Osteoblast (primary cell): Measurements from ENCODE around the gene NEK4. TPM values are rescaled to one million over a fixed set of nuclear protein-coding genes. Genes with fewer than 3 reads are reported as not detected.

ENCODE experiments used
- DNase-seq: peaks from one replicate; pipeline ENCODE4 v3.0.0; 2011; ENCODE audit warnings: low spot score, mixed read lengths; ENCODE audit not compliant: insufficient read length; ENCODE audit errors: missing footprints
- H2AFZ ChIP-seq: 2 replicates; pipeline ENCODE4 v1.6.0; 2011; ENCODE audit warnings: mild to moderate bottlenecking, low read length
- H3K27ac ChIP-seq: 2 replicates; pipeline ENCODE4 v1.5.1; 2011; ENCODE audit warnings: mild to moderate bottlenecking, low read depth, low read length, moderate library complexity
- H3K27me3 ChIP-seq: 2 replicates; pipeline ENCODE4 v1.6.0; 2012; ENCODE audit warnings: mild to moderate bottlenecking, control low read depth, inconsistent platforms, low read length, moderate library complexity; ENCODE audit not compliant: insufficient read depth
- H3K36me3 ChIP-seq: 2 replicates; pipeline ENCODE4 v1.5.1; 2011; ENCODE audit warnings: mild to moderate bottlenecking, low read length, control low read depth, moderate library complexity; ENCODE audit not compliant: insufficient read depth
- H3K4me1 ChIP-seq: 2 replicates; pipeline ENCODE4 v1.5.1; 2011; ENCODE audit warnings: mild to moderate bottlenecking, low read length, control low read depth, moderate library complexity; ENCODE audit not compliant: insufficient read depth
- H3K4me2 ChIP-seq: 2 replicates; pipeline ENCODE4 v1.6.0; 2011; ENCODE audit warnings: mild to moderate bottlenecking, low read length; ENCODE audit not compliant: insufficient read depth
- H3K4me3 ChIP-seq: fragments of 200-600 bp; sonication (generic); 3 replicates; pipeline ENCODE4 v1.5.1; 2012; ENCODE audit warnings: mild to moderate bottlenecking, low read length, inconsistent platforms; ENCODE audit not compliant: insufficient read depth
- H3K79me2 ChIP-seq: 2 replicates; pipeline ENCODE4 v1.6.0; 2012; ENCODE audit warnings: mild to moderate bottlenecking, low read length, control low read depth, inconsistent platforms; ENCODE audit not compliant: insufficient read depth
- H3K9me3 ChIP-seq: 2 replicates; pipeline ENCODE4 v1.5.1; 2011; ENCODE audit warnings: low read depth, low read length, control low read depth
- H4K20me1 ChIP-seq: 2 replicates; pipeline ENCODE4 v1.6.0; 2012; ENCODE audit warnings: mild to moderate bottlenecking, low read length, control low read depth; ENCODE audit not compliant: insufficient read depth
- total RNA-seq: library from RNA; depleted of rRNA; stranded (reverse); fragments of >200 nt; gene quantifications from 2 replicates; pipeline ENCODE4 v1.2.3, GENCODE V29; 2012
- TF ChIP-seq, protein P1 (sequence below): IDR thresholded peaks from 2 replicates; pipeline ENCODE4 v1.5.1; 2011; ENCODE audit warnings: mild to moderate bottlenecking, low read depth, low read length, moderate library complexity; ENCODE audit errors: extremely low read depth

Gene NEK4
- total RNA-seq, 1 donor: 24.6 TPM

DNA sequence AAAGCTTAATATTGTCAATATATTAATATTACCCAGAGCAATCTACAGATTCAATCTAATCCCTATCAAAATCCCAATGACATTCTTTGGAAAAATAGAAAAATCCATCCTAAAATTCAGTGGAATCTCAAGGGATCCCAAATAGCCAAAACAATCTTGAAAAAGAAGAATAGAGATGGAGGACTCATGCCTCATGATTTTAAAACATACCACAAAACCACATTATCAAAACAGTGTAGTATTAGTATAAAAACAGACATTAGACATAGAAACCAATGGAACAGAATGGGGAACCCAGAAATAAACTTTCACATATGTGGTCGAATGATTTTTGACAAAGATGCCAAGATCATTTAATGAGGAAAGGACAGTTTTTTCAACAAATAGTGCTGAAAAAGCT, 14.6 kb downstream of the NEK4 start:
- H3K4me2 ChIP-seq: no peak overlapping the region
- DNase-seq: no peak
- H3K36me3 ChIP-seq: peaks cover 29% of the 10 kb centered on the region
- H3K9me3 ChIP-seq: no peaks in the 10 kb centered on the region
- no peak overlapping the region for H2AFZ ChIP-seq
- H3K4me1 ChIP-seq: peaks cover 6% of the 10 kb centered on the region
- H3K27me3 ChIP-seq: no peaks in the 10 kb centered on the region
- H3K79me2 ChIP-seq: no peaks in the 10 kb centered on the region
- no peak overlapping the region for H3K4me3 ChIP-seq
- H4K20me1 ChIP-seq: peaks cover 6% of the 10 kb centered on the region
- no peak overlapping the region for H3K27ac ChIP-seq
- TF ChIP-seq, protein P1, sequence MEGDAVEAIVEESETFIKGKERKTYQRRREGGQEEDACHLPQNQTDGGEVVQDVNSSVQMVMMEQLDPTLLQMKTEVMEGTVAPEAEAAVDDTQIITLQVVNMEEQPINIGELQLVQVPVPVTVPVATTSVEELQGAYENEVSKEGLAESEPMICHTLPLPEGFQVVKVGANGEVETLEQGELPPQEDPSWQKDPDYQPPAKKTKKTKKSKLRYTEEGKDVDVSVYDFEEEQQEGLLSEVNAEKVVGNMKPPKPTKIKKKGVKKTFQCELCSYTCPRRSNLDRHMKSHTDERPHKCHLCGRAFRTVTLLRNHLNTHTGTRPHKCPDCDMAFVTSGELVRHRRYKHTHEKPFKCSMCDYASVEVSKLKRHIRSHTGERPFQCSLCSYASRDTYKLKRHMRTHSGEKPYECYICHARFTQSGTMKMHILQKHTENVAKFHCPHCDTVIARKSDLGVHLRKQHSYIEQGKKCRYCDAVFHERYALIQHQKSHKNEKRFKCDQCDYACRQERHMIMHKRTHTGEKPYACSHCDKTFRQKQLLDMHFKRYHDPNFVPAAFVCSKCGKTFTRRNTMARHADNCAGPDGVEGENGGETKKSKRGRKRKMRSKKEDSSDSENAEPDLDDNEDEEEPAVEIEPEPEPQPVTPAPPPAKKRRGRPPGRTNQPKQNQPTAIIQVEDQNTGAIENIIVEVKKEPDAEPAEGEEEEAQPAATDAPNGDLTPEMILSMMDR: no peak

DNA sequence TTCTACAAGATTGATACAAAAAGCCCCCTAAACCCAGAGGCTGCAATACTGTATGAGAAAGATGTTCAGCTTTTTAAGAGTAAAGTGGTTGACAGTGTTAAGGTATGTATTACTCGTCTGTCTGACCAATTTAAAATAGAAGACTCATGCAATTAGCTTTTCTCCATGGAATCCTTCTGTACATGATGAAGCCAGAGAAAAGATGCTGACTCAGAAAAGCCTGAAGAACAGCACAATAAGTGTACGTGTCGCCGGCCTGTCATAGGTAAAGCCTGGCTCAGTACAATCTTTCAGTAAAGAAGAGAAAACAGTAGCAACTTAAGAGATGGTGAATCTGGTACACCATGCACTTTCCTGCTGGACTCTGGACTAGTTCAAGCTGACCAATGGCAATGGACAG, 16.4 kb downstream of the NEK4 start:
- no peak for DNase-seq
- TF ChIP-seq, protein P1: no peak
- Histone ChIP-seq H3K79me2 (no peaks in the 10 kb centered on the region), H3K4me1 (peaks cover 6% of the 10 kb centered on the region), H2AFZ (no peak overlapping the region), H3K4me2 (no peak overlapping the region), H3K27me3 (no peaks in the 10 kb centered on the region), H3K9me3 (no peaks in the 10 kb centered on the region), H3K4me3 (no peak overlapping the region), H4K20me1 (peaks cover 6% of the 10 kb centered on the region), H3K36me3 (peaks cover 40% of the 10 kb centered on the region), H3K27ac (no peak overlapping the region)

DNA sequence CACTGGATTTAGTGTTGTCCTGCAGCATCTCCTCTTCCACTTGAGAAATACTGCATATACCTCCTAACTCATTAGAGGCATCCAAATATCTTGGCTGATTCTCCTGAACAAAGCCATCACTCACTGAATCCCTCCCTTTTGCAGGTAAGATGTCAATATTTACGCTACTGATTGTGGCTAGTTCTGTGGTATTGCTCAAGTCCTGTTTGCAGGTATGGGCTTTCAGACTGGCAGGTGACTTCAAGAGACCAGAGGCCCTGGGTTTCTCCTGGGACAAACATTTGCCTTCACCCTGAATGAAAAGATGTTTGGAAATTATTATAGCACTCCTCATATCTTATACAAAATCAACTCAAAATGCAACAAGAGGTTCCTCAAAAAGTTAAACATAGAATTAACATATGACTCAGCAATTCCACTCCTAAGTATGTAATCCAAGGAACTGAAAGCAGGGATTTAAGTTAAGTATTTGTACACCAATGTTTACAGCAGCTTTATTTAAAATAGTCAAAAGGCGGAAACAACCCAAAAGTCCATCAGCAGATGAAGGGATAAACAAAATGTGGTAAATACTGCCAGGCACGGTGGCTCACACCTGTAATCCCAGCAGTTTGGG, 18.6 kb downstream of the NEK4 start:
- Histone ChIP-seq H3K4me1 (peaks cover 6% of the 10 kb centered on the region), H4K20me1 (peaks cover 6% of the 10 kb centered on the region), H3K4me3 (no peak overlapping the region), H3K4me2 (no peak overlapping the region), H2AFZ (no peak overlapping the region), H3K9me3 (no peaks in the 10 kb centered on the region), H3K36me3 (peaks cover 36% of the 10 kb centered on the region), H3K27ac (no peak overlapping the region), H3K79me2 (no peaks in the 10 kb centered on the region), H3K27me3 (no peaks in the 10 kb centered on the region)
- no peak for DNase-seq
- TF ChIP-seq, protein P1: no peak

DNA sequence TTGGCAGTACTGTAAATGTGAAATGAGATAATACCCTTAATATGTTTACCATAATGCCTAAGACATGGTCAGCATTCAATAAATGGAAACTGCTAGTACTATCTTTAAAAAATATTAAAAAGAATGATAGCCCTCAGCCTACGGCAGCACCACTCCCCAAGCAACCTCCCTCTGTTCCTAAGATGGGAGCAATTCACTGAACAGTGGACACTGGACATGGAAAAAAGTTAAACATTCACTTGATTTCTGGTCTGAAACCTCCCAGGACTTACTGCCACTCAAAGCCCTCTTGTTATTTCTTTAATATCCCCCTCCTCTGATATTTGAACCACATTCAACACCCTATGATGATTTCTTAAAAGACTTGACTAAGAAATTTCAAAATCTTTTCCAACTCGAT, 27.0 kb downstream of the NEK4 start:
- Histone ChIP-seq H3K27ac (no peak overlapping the region), H2AFZ (no peak overlapping the region), H3K4me2 (no peak overlapping the region), H3K27me3 (no peaks in the 10 kb centered on the region), H4K20me1 (no peaks in the 10 kb centered on the region), H3K36me3 (peaks cover 44% of the 10 kb centered on the region), H3K9me3 (no peaks in the 10 kb centered on the region), H3K4me1 (no peaks in the 10 kb centered on the region), H3K4me3 (no peak overlapping the region), H3K79me2 (no peaks in the 10 kb centered on the region)
- TF ChIP-seq, protein P1: no peak
- no peak for DNase-seq
